Prostate gland (tissue), 2 donors: ENCODE measurements around the gene SIN3B.

Experiments used
- CTCF ChIP-seq, 4 experiments: fragments of 200-600 bp in 2 of 4; fragments of 450-650 bp in 2 of 4; sonication (generic) in 2 of 4; IDR thresholded peaks; 1 replicate in 3 of 4; 2 replicates in 1 of 4; pipeline ENCODE4 v1.5.1; 2016 to 2019; ENCODE audit warnings: antibody characterized with exemption in 4 of 4, mild to moderate bottlenecking in 2 of 4, moderate library complexity in 2 of 4
- POLR2AphosphoS5 ChIP-seq: sonication (generic); formaldehyde crosslinking; IDR thresholded peaks from one replicate; pipeline ENCODE4 v1.6.1; 2017; ENCODE audit warnings: antibody characterized with exemption

- no peak for TF ChIP-seq CTCF (IDR thresholded peaks at IDR 0.05)
- TF ChIP-seq POLR2AphosphoS5, result no peak
These were observed 92.8 kb downstream of the SIN3B start for GRCh38 chr19:16921766-16922591.
